Fibroblast of the aortic adventitia (primary cell): ENCODE measurements around the gene ZNHIT3. TPM values are rescaled to one million over a fixed set of nuclear protein-coding genes. Genes with fewer than 3 reads are reported as not detected.
"Not testable (repeated sequence)": the region's sequence is repeated elsewhere in the genome, so short reads cannot be mapped to it uniquely, and the experiment has no call there.

ENCODE experiments used
- DNase-seq: peaks from one replicate; pipeline ENCODE4 v3.0.0-alpha.2; 2010; ENCODE audit warnings: low read depth
- H3K4me3 ChIP-seq: 2 replicates; pipeline ENCODE4 v1.5.1; 2011; ENCODE audit warnings: low read depth, mild to moderate bottlenecking, control low read depth, low read length, moderate library complexity
- CTCF ChIP-seq: IDR thresholded peaks from 2 replicates; pipeline ENCODE4 v1.5.1; 2011; ENCODE audit warnings: mild to moderate bottlenecking, low read length, control low read depth, inconsistent platforms; ENCODE audit not compliant: insufficient read depth
- total RNA-seq: library from RNA; depleted of rRNA; stranded (reverse); fragments of >200 nt; gene quantifications from 2 replicates; pipeline ENCODE4 v1.2.3, GENCODE V29; 2012; ENCODE audit warnings: low replicate concordance

The ZNHIT3 gene
- total RNA-seq, 1 donor: 26.9 TPM

- H3K4me3 ChIP-seq: no peak overlapping the region
- TF ChIP-seq CTCF: no peak
- DNase-seq: no peak
Measured at GRCh38 chr17:36470499-36470898, 16.0 kb upstream of the ZNHIT3 start.

- no peak for DNase-seq
- H3K4me3 ChIP-seq: no peak overlapping the region
- TF ChIP-seq CTCF: no peak
Measured at GRCh38 chr17:36474571-36474970, 11.9 kb upstream of the ZNHIT3 start.

DNA sequence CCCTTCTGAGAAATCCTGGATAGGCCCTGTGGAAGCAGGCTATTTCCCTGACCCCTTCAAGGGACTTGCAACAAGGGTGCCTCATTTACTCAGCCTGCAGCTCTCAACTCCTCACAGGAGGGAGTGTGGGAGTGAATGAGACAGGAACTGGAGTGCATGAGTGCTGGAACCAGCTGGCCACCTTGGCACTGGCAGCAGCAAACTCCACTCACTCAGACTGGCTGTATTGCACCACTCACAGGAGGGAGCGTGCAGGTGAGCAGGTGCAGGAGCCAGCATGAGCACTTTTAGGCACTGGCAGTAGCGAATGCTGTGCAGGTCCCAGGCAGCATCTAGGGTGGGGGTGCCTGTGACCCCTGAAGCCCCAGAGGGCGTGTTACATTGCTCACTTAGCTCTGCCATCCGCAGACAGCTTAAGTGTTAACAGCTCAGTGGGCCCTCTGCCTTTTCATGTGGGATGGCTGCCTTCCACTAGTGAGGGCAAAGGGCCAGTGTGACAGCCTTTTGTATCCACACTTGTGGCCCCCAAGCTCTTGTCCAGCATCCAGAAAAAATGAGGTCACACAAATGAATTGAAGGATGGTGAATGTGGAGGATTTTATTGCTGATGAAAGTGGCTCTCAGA lies 11.0 kb upstream of the ZNHIT3 start:
- TF ChIP-seq CTCF: no peak
- DNase-seq: no peak
- no peak overlapping the region for H3K4me3 ChIP-seq

DNA sequence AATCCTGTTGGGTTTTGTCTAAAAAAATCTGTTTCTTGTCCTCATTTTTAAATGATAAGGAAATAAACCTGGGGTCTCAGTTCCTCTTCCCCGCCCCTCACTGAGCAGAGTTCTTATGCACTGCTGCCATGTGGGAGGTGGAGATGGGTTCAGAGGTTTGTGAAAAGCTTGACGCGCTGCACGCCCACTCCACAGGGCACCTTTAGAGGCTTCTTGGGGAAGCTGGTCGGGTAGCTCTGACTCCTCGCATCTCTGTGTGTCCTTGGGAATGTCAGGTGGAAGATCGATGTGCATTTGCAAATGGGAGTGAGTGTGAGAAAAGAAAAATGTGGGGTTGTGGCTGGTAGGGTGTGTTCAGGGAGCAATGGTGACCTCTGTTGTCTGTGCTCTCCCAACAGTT lies 4.7 kb upstream of the ZNHIT3 start:
- DNase-seq: no peak
- no peak for TF ChIP-seq CTCF
- H3K4me3 ChIP-seq: no peak overlapping the region

DNA sequence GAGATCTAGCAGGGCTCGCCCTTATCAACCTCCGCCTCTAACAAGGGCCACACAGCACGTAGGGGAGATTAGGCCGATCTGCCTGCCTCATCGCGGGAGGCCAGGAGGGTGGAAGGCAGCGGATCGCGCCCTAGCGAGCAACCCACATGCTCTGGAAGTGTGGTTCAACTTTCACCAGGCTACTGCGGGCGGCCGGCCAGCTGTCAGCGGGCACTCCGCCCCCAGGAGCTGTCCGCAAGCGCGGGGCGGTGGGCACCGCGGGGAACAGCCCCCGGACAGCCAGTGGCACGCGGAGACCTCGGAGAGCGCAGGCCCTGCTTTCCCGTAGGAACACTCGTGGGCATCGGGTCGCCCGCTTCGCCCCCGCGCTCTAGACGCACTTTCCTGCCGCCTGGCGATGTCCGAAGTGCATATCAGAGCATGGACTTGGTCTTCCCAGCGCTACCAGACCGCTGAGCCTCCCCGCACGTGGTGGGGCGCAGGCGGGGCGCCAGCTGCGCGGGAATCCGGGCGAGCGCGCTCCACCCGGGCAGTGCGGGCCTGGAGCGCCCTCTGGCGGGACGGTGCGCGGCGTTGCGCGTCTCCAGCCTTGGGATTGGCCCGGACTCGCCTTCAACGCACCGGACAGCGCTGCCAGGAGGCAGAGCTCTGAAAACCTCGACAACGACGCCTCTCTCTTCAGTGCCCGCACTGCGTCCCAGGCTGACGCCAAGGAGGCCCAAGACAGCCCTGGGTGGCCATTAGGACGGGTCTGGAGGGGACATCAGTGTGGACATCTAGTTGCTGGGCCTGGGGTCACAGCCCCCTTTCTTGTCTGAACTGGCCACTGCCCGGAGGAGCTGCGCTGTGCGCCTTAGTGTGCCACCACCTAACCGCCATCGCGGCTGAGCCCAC lies 3.6 kb upstream of the ZNHIT3 start:
- DNase-seq: peak; percentile 73
- TF ChIP-seq CTCF: peak; percentile 75
- H3K4me3 ChIP-seq: peak overlapping the region; percentile 57

GRCh38 chr17:36484021-36484420 lies 2.5 kb upstream of the ZNHIT3 start:
- not testable (repeated sequence) for H3K4me3 ChIP-seq, DNase-seq

DNA sequence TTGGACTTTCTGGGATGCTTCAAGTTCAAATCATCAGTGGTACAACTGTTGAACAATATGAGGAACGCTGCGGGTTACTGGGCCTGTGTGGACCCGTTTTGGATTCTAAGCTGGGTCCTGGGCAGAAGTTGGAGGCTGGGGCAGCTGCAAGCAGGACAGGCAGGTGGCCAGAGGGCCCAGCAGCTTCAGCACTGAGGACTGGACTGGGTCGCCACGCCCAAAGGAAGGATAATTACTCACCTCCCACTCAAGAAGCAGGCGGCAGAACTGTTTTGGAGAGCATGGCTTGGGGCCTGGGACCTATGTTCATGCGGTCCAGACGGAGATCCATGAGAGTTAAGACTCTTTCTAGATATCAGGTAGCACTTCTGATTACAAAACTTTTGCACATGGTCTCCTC lies 1.5 kb upstream of the ZNHIT3 start:
- TF ChIP-seq CTCF: no peak
- H3K4me3 ChIP-seq: no peak overlapping the region
- no peak for DNase-seq
